ENCODE results near the gene SIPA1.
"Not testable (repeated sequence)": the region's sequence is repeated elsewhere in the genome, so short reads cannot be mapped to it uniquely, and the experiment has no call there.

The SIPA1 gene

DNA sequence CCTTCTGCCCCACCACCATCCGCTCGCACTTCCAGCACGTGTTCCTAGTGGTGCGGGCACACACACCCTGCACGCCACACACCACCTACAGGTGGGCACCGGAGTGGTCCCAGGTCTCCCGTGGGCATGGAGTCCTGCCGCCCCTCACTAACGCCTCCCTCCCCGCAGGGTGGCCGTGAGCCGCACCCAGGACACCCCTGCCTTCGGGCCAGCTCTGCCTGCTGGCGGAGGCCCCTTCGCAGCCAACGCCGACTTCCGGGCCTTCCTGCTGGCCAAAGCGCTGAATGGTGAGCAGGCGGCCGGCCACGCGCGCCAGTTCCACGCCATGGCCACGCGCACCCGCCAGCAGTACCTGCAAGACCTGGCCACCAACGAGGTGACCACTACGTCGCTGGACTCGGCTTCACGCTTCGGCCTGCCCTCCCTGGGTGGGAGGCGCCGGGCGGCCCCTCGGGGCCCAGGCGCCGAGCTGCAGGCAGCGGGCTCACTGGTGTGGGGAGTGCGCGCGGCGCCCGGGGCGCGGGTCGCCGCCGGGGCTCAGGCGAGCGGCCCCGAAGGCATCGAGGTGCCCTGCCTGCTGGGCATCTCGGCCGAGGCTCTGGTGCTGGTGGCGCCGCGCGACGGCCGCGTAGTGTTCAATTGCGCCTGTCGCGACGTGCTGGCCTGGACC is 8.5 kb downstream of the SIPA1 start:
- no peak for DNase-seq

DNA sequence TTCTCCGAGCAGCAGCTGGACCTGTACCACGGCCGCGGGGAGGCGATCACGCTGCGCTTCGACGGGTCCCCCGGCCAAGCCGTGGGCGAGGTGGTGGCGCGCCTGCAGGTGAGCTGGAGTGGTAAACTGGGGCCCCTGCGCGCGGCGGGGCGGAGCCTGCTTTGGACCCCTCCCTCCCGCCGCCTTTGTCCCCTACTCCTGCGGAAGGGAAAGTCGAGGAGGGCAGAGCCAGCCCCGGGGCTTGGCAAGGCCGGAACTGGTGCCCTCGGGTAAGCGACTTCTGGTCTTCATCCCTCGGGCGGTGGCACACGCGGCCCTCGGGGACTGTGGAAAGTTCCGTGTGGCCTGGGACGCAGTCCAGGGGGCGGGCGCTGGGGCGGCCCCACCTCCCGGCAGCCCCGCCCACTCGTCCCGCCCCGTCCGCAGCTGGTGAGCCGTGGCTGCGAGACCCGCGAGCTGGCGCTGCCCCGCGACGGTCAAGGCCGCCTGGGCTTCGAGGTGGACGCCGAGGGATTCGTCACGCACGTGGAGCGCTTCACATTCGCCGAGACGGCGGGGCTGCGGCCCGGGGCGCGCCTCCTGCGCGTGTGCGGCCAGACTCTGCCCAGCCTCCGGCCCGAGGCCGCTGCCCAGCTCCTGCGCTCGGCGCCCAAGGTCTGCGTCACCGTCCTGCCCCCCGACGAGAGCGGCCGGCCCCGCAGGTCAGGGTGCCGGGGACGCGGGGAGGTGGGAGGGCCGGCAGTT is 9.2 kb downstream of the SIPA1 start:
- DNase-seq: no peak

DNA sequence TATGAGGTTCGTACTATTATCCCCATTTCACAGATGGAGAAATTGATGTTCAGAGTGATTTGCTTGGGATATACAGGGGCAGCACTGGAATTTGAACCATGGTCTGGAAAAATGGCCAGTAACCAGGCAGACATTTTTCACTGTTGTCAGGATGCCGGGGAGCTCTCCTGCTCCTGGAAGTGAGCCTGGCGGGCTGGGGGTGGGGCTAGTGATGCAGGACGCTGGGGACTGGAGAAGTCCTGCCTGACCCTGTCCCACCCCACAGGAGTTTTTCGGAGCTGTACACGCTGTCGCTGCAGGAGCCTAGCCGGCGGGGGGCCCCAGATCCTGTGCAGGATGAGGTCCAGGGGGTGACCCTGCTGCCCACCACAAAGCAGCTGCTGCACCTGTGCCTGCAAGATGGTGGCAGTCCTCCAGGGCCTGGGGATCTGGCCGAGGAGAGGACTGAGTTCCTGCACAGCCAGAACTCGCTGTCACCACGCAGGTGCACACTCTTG is 11.1 kb downstream of the SIPA1 start:
- DNase-seq: no peak

DNA sequence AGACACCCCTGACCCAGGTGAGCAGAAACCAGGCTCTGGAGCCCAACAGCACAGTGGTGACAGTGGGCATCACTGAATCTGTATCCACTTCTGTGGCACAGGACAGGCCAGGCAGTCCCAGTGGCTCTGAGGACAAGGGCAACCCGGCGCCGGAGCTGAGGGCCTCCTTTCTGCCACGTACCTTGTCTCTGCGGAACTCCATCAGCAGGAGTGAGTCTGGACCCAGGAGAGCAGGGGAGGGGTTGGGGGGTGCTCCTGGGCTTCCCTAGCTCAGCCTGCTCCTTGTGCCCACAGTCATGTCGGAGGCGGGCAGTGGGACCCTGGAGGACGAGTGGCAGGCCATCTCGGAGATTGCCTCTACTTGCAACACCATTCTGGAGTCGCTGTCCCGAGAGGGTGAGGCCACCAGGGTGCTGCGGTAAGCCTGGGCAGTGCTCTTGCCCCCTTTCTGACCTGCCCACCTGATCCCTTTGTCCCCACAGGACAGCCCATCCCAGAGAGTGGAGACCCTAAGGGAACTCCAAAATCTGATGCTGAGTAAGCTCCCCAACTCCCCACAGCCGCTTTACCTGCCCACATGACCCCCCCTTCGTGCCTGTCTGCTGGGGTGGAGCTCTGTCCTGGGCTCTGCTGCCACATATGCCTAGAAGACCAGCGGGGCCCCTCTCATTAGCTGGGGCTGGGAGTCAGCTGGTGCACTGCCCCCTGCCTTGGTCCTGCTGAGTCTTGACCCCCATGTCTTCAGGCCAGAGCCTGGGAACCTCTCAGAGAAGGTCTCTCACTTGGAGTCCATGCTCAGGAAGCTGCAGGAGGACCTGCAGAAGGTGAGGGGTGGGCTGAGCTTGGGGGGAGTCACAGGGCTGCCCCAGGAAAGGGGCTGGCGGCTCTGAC is 12.0 kb downstream of the SIPA1 start:
- no peak for DNase-seq

DNA sequence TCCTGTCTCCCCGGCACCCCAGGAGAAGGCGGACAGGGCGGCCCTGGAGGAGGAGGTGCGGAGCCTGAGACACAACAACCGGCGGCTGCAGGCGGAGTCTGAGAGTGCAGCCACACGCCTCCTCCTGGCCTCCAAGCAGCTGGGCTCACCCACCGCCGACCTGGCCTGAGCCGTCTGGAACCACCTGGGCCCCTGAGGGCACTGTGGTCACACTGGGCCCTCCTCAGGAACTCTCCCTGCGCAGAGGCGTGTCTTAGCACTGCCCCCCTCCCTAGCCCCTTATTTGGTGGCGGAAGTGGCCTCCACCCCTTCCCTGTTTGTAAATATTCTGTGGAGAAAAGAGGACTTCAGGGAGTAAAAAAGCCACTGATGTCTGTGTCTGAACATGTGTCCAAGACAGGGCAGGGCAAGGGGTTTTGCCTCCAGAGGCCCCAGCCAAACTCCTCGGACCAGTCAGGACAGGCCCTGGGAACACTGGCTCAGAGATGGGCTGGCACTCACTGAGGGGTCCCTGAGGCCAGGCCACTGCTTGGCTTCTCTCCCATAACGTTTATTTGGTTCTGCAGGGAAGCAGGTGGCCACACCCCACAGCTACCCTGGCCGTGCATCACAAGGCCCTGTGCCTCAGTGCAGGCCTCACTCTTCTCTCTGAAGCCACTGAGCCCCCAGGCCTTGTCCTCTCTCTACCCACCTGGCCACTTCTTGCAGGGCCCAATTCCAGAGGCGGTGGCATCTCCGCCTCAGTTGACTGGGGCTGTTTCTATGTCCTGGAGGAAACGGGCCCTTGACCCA is 12.8 kb downstream of the SIPA1 start:
- DNase-seq: no peak

DNA sequence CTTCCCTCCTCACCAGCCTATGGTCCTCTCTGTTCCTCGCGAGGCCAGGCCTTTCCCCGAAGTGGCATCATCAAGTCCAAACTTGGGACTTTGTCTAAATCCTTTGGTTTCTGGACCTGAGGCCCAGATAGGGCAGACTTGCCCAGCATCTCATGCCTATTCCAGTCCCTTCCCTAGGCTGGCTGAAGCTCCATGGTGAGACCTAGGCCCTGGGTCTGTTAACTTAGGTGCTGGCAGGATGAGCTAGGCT is 13.4 kb downstream of the SIPA1 start:
- no peak for DNase-seq

DNA sequence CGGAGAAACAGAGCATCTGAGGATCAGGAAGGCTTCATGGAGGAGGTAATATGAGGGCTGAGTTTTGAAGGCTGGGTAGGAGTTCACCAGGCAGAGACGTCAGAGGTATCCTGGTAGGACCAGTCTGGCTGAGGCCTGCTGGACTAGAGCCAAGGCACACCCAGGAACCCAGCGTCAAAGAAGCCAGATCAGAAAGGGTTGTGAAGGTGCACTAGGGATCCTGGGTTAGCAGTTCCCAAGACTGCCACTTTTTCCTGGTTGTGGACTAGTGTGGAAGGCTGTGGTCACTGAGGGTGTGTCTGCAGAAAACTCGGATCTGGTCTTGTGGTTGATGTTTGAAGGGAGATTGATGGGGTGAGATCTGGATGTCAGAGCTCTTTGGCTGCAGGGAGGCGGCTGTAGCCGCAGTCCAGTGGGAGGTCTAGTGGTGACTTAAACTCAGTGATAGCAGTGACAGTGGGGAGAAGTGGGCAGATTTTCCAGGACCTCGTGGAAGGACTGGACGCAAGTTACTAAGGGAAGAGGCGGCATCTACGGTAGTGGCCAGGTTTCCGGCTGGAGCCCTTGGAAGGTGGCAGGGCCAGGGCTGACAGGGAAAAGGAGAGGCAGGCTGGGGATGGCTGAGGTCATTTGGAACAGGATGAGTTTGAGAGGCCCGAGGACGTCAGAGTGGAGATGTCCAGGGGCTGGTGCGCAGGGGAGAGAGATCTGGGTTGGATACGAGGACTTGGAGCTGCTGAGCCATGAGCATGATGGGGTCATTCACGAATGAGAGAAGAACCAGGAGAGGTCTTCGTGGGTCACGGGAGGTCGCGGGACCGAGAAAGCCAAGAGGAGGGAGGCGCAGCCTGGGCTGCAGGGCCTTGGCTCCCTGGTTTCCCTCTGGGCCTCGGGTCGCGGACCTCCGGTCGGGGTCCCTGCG is 13.9 kb downstream of the SIPA1 start:
- peak; percentile 10 for DNase-seq

DNA sequence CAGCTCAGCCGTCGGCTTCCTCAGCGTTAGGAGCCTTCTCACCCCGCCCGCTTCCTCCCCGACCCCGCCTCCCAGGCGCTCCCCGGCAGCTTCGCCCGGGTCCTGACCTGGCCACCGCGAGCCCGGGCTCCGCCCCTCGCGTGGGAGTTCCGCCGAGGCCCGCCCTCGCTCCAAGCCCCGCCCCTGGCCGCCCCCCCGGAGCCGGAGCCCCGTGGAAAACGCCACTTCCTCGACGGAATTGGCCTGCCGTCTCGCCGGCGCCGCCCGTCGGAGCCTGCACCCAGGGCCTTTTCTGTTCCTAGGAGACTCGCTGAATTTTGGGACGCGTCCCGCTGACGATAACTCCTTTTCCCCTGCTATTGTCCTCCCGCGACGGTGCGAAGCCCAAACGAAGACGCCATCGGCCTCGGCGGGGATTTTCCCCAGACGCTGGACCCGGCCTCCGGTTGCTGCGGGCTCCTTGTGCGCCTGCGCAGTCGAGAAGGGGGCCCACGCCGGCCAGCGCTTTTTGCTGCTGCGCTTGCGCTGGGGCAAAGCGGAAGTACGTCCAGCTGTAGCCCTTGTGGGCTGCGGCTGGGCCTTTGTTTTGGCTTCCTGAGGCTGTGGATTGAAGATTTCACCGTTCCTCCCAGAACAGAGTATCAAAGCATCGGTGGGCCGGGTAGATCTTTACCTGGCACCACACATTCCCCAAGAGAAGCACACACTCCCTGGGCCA is 14.8 kb downstream of the SIPA1 start:
- peak; percentile 87 for DNase-seq

DNA sequence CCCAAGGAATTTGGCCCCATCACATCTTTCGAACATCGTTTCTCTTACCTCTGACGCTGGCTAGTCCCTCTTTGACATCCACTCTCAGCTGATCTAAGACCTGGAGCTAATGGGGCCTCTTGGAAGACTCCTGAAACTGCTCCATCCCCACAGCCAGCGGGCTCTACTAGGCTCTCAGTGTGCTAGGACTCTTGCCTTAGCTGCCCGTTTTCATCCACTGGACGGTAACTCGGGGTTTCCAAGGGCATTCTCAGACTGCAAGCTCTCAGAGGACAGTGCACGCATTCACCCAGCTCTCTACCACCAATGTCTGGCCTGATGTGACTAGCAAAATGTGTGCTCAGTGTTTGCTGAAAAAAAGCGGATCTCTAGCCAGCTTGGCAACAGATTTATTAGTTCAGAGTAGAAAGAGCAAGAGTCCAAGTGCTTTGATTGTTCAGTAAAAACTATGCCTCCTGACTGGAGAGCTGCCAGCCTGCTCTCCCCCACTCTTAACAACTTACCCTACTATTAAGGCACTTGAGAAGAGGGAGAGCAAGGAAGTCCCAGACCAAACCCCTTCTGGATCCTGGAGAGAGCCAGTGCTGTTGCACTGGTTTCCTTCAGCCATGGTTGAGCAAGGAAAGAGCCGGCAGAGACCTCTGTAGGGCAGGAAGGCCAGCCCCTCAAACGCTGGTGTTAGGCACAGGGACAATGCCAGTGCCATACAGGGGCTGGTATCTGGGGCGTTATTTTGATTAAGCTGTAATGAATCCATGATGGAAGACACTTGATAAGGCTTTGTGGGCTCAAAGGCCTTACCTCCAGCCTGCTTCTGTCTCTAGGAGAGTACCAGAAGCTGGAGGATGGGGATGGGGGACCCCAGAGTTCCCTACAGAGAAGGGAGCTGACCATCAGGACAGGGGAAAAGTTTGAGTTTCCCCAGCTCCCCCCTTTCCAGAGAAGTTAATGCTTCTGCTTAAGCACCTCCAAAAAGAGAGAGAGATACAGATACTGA is 15.6 kb downstream of the SIPA1 start:
- DNase-seq: no peak

DNA sequence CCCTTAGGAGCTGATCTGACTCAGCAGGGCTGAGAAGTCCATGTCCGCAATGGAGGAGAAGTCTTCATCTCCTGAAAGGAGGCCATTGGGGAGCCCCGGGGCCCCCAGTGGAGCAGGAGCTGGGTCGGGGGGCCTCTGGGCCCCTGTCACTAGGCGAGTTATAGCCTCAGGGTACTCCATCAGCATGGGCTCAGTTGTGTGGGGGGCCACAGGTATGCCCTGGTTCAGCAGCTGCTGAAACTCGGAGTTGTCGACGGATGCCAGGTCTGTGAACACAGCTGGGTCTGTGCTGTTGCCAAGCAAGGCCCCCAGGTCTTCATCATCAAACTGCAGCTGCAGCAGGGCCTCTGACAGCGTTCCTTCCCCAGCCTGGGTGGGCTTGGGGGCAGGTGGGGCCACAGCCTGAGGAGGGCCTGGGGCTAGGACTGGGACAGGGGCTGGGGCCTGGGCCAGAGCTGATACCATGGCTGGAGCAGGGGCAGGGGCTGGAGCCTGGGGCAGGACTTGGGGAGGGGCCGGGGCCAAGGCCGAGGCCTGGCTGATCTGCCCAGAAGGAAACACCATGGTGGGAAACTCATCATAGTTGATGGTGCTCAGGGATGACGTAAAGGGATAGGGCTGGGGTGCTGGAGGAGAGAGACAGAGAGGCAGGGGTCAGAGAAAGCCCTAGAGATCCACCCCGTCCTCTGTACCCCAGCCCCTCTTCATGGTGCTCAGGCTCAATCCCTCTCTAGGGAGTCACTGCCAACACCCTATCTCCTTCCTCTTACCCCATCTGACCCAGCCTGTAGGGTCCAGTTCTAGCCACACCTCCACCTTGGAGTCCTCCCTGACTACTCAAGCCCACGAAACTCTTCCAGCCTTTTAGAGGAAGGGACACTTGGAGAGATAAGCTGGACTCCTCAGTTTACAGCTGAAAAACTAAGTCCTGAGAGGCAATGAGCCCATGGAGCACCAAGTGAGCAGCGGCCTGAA is 16.8 kb downstream of the SIPA1 start:
- DNase-seq: no peak

DNA sequence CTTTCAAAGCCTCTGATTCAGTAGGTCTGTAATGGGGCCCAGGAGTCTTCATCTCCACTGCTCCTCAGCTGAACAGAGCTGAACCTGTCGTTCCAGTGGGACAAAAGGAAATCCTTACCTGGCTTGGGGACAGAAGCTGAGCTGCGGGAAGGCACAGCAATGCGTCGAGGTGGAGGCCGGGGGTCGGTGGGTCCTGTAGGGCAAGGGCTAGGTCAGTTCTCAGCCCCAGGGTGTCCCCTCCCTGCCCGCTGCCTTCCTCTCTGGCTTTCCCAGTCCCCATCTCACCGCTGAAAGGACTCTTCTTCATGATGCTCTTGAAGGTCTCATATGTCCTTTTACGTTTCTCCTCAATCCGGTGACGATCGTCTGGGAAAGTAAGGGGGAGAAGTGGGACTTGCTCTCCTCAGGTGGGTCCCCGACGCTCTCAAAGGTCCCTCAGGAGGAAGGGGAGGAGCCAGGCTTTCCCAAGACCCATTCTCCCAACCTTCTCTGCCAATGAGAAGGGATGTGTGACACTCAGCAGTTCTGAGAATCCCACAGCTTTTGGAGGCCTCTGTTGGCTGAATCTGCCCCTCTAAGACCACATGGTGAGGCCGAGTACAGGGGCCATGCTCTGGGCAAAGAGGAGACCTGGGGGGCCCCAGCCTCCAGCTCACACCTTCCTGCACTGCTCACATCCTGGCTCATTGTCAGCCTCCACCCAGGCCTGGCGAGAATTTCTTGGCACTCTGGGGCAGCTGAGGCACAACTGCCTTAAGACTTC is 17.9 kb downstream of the SIPA1 start:
- no peak for DNase-seq

DNA sequence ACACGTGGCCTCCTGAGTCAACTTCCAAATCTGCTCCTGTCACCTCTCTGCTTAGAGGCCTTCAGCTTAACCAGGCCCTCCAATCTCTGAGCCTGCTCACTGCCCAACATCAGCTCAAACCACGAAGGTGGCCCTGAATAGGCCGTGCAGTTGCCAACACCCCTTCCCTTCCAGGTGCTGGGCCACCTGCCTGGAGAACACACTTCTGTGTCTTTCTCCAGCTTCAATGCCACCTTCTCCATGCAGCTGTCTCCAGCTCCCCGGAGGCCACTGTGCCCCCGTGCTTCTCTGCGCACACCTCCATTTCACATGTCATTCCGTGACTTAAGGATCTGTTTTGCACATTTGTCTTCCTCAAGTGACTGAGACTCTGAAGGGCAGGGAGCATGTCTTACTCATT is 19.5 kb downstream of the SIPA1 start:
- no peak for DNase-seq

DNA sequence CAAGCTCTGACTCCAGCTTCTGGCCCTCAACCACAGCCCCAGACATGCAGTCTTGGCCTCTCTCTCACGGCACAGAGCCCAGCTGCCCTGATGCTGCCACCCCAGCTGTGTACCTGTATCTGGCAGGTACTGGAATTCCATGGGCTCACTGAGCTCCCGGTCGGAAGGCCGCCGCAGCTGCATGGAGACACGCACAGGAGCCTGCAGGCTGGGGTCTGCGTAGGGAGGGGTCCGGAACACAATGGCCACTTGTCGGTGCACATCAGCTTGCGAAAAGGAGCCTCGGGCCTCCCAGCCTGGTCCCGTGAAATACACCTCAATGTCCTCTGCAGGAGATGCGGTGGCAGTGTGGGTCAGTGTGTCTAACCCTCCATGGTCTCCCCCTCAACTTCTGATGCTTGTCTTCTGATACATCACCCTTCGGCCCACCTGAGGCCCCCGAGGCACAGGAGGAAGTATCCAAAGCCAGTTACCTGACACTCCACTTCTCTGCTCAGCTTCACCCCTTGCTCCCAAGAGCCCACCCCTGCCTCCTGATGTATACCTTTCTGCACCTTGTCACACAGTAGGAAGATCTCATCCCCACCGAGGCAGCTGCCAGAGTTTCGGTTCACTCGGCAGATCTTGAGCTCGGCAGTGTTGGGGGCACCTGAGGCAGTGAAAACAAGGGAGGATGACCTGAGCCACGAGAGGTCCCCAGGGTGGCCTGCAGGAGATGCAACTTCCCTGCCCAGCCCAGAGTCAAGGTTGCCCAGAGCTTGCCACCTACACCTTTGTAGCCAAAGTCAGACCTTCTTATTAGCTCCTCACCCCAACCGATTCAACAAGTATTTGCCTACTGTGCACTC is 20.5 kb downstream of the SIPA1 start:
- no peak for DNase-seq

DNA sequence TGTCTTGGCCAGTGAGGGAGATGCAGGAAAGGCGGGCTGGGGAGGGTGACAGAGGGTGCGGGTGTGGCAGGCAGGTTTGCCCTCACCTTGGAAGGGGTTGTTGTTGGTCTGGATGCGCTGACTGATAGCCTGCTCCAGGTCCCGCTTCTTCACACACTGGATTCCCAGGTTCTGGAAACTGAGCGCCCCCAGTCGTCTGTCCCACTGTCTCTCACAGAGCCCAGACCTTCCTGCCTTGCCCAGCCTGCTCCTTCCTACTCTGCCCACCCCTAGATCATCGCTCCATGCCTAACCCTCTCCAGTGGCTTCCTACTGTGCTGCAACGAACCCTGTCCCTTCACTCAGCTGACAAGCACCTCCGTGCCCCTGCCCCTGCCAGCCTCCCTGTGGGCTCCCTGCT is 22.1 kb downstream of the SIPA1 start:
- DNase-seq: no peak

DNA sequence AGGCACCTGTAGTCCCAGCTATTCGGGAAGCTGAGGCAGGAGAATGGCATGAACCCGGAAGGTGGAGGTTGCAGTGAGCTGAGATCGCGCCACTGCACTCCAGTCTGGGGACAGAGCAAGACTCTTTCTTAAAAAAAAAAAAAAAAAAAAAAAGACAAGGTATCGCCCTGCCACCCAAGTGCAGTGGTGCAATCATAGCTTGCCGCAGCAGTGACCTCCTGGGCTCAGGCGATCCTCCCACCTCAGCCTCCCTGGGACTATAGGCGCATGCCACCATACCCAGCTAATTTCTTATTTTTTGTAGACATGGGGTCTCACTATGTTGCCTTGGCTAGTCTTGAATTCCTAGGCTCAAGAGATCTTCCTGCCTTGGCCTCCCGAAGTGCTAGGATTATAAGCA is 23.0 kb downstream of the SIPA1 start:
- DNase-seq: not testable (repeated sequence)

DNA sequence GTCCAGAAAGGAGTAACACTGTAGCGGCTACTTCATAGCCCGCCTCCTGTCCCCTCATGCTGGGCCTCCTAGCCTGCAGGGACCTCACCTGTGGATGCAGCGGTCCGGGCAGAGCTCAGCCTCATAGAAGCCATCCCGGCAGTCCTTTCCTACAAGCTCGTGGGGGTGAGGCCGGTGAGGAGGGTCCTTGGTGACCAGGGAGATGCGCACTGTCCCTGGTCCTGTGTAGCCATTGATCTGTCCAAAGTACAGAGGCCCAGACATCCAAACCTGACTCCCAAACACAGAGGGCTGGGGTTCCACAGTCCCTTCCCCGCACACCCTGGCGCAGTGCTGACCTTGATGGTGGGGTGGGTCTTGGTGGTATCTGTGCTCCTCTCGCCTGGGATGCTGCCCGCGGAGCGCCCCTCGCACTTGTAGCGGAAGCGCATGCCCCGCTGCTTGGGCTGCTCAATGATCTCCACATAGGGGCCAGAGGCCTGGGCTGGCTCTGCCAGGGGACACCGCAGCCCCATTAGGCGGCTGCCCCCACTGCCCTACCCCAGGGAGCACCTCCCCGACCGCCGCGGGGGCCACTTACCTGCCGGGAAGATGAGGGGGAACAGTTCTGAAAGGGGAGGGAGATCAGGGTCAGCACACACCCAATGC is 23.8 kb downstream of the SIPA1 start:
- no peak for DNase-seq

All from effector CD8-positive, alpha-beta T cell (primary cell).